SH-SY5Y (cell line): ENCODE measurements around the gene UBE2E3.

Experiments used
- GATA2 ChIP-seq: IDR thresholded peaks from 2 replicates; pipeline ENCODE4 v1.6.1; 2011; ENCODE audit warnings: mild to moderate bottlenecking, low read depth, low read length
- GATA3 ChIP-seq: IDR thresholded peaks from 2 replicates; pipeline ENCODE4 v1.6.1; 2011; ENCODE audit warnings: low read depth, mild to moderate bottlenecking, low read length, moderate library complexity

UBE2E3 gene

DNA sequence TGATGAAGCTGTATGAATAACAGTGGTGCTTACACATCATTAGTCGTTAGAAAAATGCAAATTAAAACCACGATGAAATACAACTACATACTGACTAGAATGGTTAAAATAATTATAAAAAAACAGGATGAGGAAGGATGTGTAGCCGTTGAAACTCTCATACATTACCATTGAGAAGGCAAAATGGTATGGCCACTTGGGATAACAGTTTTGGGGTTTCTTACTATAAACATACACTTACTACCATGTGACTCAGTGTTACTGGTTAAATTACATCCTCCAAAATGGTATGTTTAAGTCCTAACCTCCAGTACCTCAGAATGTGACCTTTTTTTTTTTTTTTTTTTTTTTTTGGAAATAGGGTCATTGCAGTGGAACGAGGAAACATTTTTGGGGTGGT is 58.4 kb downstream of the UBE2E3 start:
- TF ChIP-seq GATA3 (no peak), GATA2 (no peak)

DNA sequence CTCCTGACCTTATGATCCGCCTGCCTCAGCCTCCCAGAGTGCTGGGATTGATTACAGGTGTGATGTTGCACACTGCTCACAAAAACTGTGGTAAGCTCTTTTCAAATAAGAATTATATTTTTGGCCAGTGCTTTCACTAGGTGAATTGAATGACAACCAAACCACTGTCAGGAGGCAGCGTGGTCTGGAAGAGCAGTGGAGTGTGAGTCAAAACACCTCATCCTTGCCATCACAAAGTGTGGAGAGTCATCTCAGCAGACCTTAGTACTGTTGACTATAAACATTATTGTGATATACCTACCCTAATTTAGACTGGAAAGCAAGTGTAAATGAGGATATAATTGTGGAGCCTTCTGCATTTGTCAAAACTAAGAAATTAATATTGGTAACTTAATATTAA is 61.3 kb downstream of the UBE2E3 start:
- TF ChIP-seq GATA2 = no peak
- TF ChIP-seq GATA3 = no peak

DNA sequence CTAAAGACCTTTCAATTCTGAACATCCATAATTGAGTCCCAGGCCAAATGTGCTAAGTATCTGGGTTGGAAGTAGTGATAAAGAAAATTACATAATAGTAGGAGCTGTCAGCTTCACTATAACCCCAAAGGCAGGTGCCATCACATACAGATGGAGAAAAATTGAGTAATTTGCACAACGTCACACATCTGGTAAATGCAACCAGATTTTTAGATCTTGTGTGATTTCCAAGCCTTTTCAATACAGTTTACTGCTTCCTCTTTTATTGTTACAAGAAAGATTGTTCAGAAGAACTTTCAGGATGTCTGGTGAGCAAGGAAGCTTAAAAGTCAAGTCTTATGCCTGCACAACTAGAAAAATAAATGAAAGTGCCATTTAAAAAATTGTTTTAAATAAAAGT is 62.3 kb downstream of the UBE2E3 start:
- TF ChIP-seq GATA2 (no peak), GATA3 (no peak)

DNA sequence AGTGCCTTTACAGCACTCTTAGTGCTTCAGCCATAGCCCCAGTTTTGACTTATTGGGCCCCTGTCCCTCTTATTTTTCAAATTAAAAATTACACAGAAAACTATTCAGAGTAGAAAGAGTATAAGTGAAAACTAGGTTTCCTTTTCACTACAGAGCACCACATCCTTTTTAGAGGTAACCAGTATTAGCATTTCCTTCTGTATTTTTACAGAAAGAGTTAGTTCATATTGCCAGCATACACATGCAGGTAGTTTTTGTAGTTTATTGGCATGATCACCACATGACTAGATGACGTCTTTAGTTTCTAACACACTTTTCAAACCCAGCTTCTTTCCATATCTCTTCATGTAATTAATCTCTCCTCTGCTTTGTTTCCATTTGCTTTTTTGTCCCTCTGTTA is 66.4 kb downstream of the UBE2E3 start:
- TF ChIP-seq GATA3 = no peak
- TF ChIP-seq GATA2 = no peak

DNA sequence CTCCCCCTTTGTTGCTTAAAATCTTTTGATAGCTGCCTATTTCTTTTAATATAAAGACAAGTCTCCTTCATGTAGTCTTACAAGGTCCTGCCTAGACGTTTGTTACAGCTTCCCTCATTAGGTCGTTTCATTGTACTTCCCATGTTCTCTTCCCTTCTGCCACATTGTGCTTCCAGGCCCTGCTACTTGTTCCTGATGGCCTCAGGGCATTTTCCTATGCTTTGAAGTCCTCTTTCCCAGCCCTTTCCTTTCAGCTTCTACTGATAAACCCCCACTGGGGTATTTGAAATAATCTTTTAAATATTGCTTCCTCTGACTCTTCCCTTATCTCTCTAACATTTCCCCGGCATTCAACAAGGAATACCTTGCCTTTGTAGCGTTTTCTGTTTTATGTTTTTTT is 67.4 kb downstream of the UBE2E3 start:
- TF ChIP-seq GATA2 = no peak
- no peak for TF ChIP-seq GATA3

- TF ChIP-seq GATA2 (no peak), GATA3 (no peak)
Observed at GRCh38 chr2:181051861-181052522, 71.6 kb downstream of the UBE2E3 start.

- TF ChIP-seq GATA2 (no peak), GATA3 (no peak)
Observed at GRCh38 chr2:181052523-181052891, 72.1 kb downstream of the UBE2E3 start.

DNA sequence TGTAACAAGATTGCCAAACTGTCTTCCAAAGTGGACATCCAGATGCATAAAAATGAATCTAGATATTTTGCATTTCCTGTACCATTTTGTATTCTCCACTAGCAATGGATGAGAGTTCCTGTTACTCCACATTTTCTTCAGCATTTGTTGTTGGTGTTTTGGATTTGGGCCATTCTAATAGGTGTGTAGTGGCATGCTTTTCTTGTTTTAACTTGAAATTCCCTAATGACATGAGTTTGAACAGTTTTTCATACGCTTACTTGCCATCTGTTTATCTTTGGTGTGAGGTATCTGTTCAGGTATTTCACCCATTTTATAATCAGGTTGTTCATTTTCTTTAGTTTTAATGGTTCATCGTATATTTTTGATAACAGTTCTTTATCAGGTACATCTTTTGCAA is 73.9 kb downstream of the UBE2E3 start:
- TF ChIP-seq GATA2 = no peak
- no peak for TF ChIP-seq GATA3

DNA sequence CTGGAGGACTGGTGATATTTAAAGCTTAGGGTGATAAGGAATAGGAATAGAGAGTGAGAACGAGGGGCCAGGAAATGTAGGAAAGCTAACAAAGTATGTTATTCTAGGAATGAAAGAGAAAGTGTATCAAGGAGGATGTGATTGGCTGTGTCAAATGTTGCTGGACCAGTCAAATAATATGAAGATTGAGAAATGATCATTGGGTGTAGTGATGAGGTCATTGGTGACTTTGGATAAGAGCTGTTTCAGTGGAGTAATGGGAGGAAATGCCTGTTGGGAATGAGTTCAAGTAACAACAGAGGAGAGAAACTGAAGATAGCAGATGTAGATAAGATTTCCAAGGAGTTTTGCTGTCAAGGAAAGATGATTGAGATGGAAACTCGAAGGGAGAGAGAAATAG is 74.4 kb downstream of the UBE2E3 start:
- TF ChIP-seq GATA3 (no peak), GATA2 (no peak)

DNA sequence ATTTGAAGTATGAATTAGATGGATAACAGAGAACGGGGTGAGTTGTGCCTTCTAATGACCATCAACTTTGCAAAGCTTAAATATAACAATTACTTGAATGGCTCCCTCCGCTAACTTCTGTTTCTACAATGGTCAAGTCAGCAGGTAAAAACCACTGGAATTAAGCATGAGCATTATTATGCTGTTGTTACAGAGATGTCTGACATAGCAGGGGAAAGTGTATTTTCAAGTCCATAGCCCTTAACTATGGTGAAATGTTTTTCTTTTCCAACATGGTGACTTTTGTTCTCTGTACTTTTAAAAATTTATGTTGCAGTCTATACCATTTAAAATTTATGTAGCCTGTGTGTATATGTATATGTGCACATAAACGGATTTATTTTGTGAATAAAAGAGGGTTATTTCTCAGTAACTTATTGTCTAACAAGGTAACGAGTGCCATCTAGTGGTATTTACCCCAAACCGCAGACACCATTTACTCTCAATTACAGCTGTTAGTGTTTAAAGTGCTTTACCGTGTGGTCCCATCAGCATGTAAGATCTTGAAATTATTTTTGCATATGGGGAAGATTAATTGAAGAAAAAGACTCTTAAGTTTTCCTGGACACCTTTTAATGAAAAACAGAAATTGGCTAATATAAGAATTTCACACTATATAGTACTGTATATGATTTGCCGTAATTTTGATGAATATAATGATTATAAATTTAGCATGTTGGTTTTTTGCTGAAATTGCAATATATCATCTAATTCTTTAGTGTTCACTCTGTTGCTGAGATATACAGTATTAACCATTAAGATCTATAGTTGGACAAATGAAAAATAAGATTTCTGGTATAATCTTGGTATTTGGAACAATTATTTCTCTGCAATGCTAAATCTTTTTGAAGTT is 78.2 kb downstream of the UBE2E3 start:
- TF ChIP-seq GATA3 (no peak), GATA2 (no peak)

GRCh38 chr2:181063696-181064095 is 83.3 kb downstream of the UBE2E3 start:
- no peak for TF ChIP-seq GATA3
- TF ChIP-seq GATA2 = no peak

GRCh38 chr2:181065458-181065857 is 85.1 kb downstream of the UBE2E3 start:
- TF ChIP-seq GATA2 (no peak), GATA3 (no peak)

DNA sequence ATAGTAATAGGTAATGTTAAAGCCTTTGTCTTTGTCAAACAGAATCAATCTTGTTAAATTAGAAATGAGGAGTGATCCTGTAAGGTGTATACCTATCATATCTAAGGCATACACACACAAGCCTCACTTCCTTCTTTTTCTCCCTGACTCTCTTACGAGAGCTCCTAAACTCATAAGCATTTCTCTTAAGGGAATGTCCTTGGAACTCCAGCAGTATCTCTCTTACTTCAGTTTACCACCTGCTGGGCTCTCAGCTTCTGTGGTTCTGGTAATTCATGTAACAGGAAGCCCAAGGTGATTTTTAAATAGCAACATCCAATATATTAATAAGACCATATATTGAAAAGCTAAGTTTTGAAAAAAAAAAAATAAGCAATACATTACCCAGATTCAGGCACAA is 85.9 kb downstream of the UBE2E3 start:
- TF ChIP-seq GATA2 (no peak), GATA3 (no peak)

DNA sequence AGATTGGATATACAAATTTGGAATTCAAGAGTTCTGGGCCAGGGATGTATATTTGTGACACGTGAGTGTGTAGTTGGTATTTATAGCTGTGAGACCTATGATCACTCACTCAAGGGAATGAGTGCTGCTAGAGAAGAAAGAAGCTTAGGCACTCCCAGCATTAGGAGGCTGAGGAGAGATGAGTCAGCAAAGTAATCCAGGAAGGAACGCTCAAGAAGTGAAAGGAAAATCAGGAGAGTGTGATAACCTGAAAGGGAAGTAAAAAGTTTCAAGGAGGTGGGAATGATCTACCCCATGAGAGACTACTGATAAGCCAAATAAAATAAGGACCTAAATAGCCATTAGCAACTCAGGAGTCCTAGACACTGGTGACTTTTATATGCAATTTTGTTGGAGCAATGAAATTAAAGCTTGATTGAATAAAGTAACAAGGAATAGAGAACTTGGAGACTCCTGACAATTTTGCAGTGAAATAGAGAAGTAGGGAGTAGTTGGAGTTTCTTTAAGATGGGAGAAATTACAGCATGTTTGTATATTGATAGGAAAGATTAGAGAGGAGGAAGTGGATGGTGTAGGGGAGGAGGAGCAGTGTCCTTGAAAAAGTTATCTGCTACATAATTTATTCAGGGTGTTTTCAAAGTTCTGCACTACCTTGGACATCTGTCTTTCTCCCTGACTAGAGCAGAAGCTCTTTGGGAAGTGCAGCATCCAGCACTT is 89.9 kb downstream of the UBE2E3 start:
- TF ChIP-seq GATA2 (no peak), GATA3 (no peak)
